Suprapubic skin (tissue), 3 donors: ENCODE data around the gene PRR20G.

Experiments
- EP300 ChIP-seq: sonication (generic); formaldehyde crosslinking; IDR thresholded peaks from one replicate; pipeline ENCODE4 v1.6.1; 2017; ENCODE audit warnings: antibody characterized with exemption
- POLR2A ChIP-seq, 2 donors: fragments of 450-650 bp; IDR thresholded peaks; one replicate each; pipeline ENCODE4 v1.6.1; 2017; ENCODE audit warnings: antibody characterized with exemption in 2 of 2, mild to moderate bottlenecking in 2 of 2, moderate library complexity in 2 of 2
- TF ChIP-seq, protein P1 (sequence below), 2 donors: fragments of 200-600 bp in 1 of 2; fragments of 450-650 bp in 1 of 2; sonication (generic) in 1 of 2; IDR thresholded peaks; one replicate each; pipeline ENCODE4 v1.5.1; 2016 to 2019; ENCODE audit warnings: antibody characterized with exemption in 2 of 2, mild to moderate bottlenecking in 1 of 2, moderate library complexity in 1 of 2

DNA sequence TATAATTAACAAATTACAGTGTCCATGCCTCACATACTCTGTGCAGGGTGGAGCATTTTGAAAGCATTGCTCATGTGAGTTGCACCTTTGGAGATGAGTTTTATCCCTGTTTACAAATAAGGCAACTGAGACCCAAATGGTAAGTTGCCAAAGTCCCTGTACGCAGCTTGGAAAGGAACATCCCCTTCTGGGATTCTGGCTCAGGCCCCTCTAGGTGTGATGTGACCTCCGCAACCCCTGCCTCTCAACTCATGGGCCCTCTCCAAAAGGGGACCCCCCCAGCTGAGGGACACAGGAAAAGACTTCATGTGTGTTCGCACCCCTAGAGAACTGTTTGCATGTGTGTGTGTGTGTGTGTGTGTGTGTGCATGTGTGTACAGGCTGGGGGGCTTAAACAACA lies 25.3 kb downstream of the PRR20G start:
- TF ChIP-seq, protein P1, sequence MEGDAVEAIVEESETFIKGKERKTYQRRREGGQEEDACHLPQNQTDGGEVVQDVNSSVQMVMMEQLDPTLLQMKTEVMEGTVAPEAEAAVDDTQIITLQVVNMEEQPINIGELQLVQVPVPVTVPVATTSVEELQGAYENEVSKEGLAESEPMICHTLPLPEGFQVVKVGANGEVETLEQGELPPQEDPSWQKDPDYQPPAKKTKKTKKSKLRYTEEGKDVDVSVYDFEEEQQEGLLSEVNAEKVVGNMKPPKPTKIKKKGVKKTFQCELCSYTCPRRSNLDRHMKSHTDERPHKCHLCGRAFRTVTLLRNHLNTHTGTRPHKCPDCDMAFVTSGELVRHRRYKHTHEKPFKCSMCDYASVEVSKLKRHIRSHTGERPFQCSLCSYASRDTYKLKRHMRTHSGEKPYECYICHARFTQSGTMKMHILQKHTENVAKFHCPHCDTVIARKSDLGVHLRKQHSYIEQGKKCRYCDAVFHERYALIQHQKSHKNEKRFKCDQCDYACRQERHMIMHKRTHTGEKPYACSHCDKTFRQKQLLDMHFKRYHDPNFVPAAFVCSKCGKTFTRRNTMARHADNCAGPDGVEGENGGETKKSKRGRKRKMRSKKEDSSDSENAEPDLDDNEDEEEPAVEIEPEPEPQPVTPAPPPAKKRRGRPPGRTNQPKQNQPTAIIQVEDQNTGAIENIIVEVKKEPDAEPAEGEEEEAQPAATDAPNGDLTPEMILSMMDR (IDR thresholded peaks at IDR 0.05), result no peak
- TF ChIP-seq EP300 (no peak), POLR2A (IDR thresholded peaks at IDR 0.05) (no peak)
